H1 (cell line): ENCODE measurements around the gene MINAR1.

Experiments
- BACH1 ChIP-seq: IDR thresholded peaks from 2 replicates; pipeline ENCODE4 v1.6.1; 2012; ENCODE audit warnings: low read length, improper control_type of control experiment
- BRCA1 ChIP-seq: IDR thresholded peaks from 2 replicates; pipeline ENCODE4 v1.6.1; 2012; ENCODE audit warnings: low read depth, low read length, improper control_type of control experiment
- CREB1 ChIP-seq: IDR thresholded peaks from 2 replicates; pipeline ENCODE4 v1.6.1; 2012; ENCODE audit warnings: inconsistent platforms
- EZH2 ChIP-seq: fragments of 200-600 bp; sonication (generic); IDR thresholded peaks from 2 replicates; pipeline ENCODE4 v1.7.1; 2012; ENCODE audit warnings: low read depth, mild to moderate bottlenecking, moderate library complexity, low read length, inconsistent platforms; ENCODE audit not compliant: severe bottlenecking
- GABPA ChIP-seq: IDR thresholded peaks from 2 replicates; pipeline ENCODE4 v1.6.1; 2011; ENCODE audit warnings: mild to moderate bottlenecking, low read length, moderate library complexity, borderline replicate concordance; ENCODE audit not compliant: insufficient read depth
- NANOG ChIP-seq: IDR thresholded peaks from 2 replicates; pipeline ENCODE4 v1.6.1; 2011; ENCODE audit warnings: low read length, low read depth, mild to moderate bottlenecking, inconsistent platforms; ENCODE audit not compliant: insufficient read depth, poor library complexity, severe bottlenecking
- POLR2AphosphoS5 ChIP-seq: IDR thresholded peaks from 2 replicates; pipeline ENCODE4 v1.6.1; 2011; ENCODE audit warnings: low read depth, low read length
- TF ChIP-seq, protein P1 (sequence below), 3 experiments: IDR thresholded peaks; 1 replicate in 2 of 3; 2 replicates in 1 of 3; pipeline versions ENCODE4 v1.5.1 to v1.6.1; 2011; ENCODE audit warnings: low read length in 3 of 3, mild to moderate bottlenecking in 3 of 3, inconsistent platforms in 2 of 3, low read depth in 1 of 3, moderate library complexity in 1 of 3; ENCODE audit not compliant: insufficient read depth in 1 of 3; ENCODE audit errors: control extremely low read depth in 1 of 3
- TF ChIP-seq, protein P2 (sequence below): IDR thresholded peaks from 2 replicates; pipeline ENCODE4 v1.6.1; 2012; ENCODE audit warnings: low read length, inconsistent platforms

- TF ChIP-seq BRCA1 (no peak), GABPA (no peak), POLR2AphosphoS5 (no peak), CREB1 (no peak), EZH2 (no peak), BACH1 (no peak), NANOG (no peak)
- TF ChIP-seq, protein P1, sequence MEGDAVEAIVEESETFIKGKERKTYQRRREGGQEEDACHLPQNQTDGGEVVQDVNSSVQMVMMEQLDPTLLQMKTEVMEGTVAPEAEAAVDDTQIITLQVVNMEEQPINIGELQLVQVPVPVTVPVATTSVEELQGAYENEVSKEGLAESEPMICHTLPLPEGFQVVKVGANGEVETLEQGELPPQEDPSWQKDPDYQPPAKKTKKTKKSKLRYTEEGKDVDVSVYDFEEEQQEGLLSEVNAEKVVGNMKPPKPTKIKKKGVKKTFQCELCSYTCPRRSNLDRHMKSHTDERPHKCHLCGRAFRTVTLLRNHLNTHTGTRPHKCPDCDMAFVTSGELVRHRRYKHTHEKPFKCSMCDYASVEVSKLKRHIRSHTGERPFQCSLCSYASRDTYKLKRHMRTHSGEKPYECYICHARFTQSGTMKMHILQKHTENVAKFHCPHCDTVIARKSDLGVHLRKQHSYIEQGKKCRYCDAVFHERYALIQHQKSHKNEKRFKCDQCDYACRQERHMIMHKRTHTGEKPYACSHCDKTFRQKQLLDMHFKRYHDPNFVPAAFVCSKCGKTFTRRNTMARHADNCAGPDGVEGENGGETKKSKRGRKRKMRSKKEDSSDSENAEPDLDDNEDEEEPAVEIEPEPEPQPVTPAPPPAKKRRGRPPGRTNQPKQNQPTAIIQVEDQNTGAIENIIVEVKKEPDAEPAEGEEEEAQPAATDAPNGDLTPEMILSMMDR (IDR thresholded peaks at IDR 0.05; ENCODE audit: control extremely low read depth in 1 of 3, insufficient read depth in 1 of 3, low read depth in 1 of 3, low read length in 3 of 3) = no peak
- TF ChIP-seq, protein P2, sequence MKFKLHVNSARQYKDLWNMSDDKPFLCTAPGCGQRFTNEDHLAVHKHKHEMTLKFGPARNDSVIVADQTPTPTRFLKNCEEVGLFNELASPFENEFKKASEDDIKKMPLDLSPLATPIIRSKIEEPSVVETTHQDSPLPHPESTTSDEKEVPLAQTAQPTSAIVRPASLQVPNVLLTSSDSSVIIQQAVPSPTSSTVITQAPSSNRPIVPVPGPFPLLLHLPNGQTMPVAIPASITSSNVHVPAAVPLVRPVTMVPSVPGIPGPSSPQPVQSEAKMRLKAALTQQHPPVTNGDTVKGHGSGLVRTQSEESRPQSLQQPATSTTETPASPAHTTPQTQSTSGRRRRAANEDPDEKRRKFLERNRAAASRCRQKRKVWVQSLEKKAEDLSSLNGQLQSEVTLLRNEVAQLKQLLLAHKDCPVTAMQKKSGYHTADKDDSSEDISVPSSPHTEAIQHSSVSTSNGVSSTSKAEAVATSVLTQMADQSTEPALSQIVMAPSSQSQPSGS = no peak
These were observed 26.4 kb downstream of the MINAR1 start for GRCh38 chr15:79458491-79458890.
